SK-N-SH (cell line): Measurements from ENCODE around the gene SPAG9. TPM values are rescaled to one million over a fixed set of nuclear protein-coding genes. Genes with fewer than 3 reads are reported as not detected.

Experiments used
- CTCF ChIA-PET: fragments of 300-600, 350-600 bp; formaldehyde crosslinking; extraction: SDS; loops from one replicate; lab custom pipeline; 2021; lab: Yijun Ruan, JAX
- POLR2A ChIA-PET: fragments of 350-600 bp; sonication (Branson Sonifier 250); formaldehyde crosslinking; extraction: SDS; loops from one replicate; lab custom pipeline; 2020; ENCODE audit warnings: antibody characterized with exemption, inconsistent platforms; lab: Yijun Ruan, JAX
- DNase-seq: peaks from one replicate; pipeline ENCODE4 v3.0.0; 2012
- H2AFZ ChIP-seq: fragments of 200-600 bp; sonication (generic); 2 replicates; pipeline ENCODE4 v1.8.1; 2016; ENCODE audit warnings: antibody characterized with exemption, mild to moderate bottlenecking, low read depth
- H3F3A ChIP-seq: fragments of 200-600 bp; sonication (generic); replicated peaks from 2 replicates; pipeline ENCODE3; 2016; ENCODE audit warnings: antibody characterized with exemption, mild to moderate bottlenecking; ENCODE audit not compliant: insufficient read depth
- H3K27ac ChIP-seq, 2 experiments: fragments of 200-500 bp in 1 of 2; fragments of 200-600 bp in 1 of 2; sonication (Bioruptor generic) in 1 of 2; sonication (generic), shearing (Covaris generic) in 1 of 2; 2 replicates each; pipeline versions ENCODE4 v1.5.1 to v1.6.1; 2014 to 2016; ENCODE audit warnings: low read depth in 2 of 2, inconsistent platforms in 1 of 2, low read length in 1 of 2, mild to moderate bottlenecking in 1 of 2, mixed read lengths in 1 of 2
- H3K27me3 ChIP-seq: fragments of 200-600 bp; sonication (generic), shearing (Covaris generic); 2 replicates; pipeline ENCODE4 v1.6.1; 2016; ENCODE audit warnings: mixed run types; ENCODE audit not compliant: insufficient read depth
- H3K36me3 ChIP-seq, 2 experiments: fragments of 200-500 bp in 1 of 2; fragments of 200-600 bp in 1 of 2; sonication (Bioruptor generic) in 1 of 2; sonication (generic) in 1 of 2; replicated peaks in 1 of 2; 2 replicates each; pipeline versions ENCODE3 to v1.5.1; 2014 to 2016; ENCODE audit warnings: low read length in 1 of 2, mild to moderate bottlenecking in 1 of 2; ENCODE audit not compliant: insufficient read depth in 2 of 2, control insufficient read depth in 1 of 2
- H3K4me1 ChIP-seq, 2 experiments: fragments of 200-500 bp in 1 of 2; fragments of 200-600 bp in 1 of 2; sonication (Bioruptor generic) in 1 of 2; sonication (generic), shearing (Covaris generic) in 1 of 2; 2 replicates each; pipeline versions ENCODE4 v1.5.1 to v1.6.1; 2014 to 2016; ENCODE audit warnings: low read depth in 1 of 2, low read length in 1 of 2, mixed run types in 1 of 2; ENCODE audit not compliant: insufficient read depth in 2 of 2, control insufficient read depth in 1 of 2
- H3K4me2 ChIP-seq: fragments of 200-600 bp; sonication (generic), shearing (Covaris generic); 2 replicates; pipeline ENCODE4 v1.6.1; 2017; ENCODE audit warnings: mixed run types
- H3K4me3 ChIP-seq, 2 experiments: fragments of 200-500 bp in 1 of 2; fragments of 200-600 bp in 1 of 2; sonication (Bioruptor generic) in 1 of 2; sonication (generic), shearing (Covaris generic) in 1 of 2; 2 replicates each; pipeline versions ENCODE4 v1.5.1 to v1.8.1; 2014 to 2016; ENCODE audit warnings: low read depth in 2 of 2, inconsistent platforms in 1 of 2, low read length in 1 of 2, mild to moderate bottlenecking in 1 of 2, mixed read lengths in 1 of 2, moderate library complexity in 1 of 2
- H3K79me2 ChIP-seq: fragments of 200-600 bp; sonication (generic); 2 replicates; pipeline ENCODE4 v1.8.1; 2017; ENCODE audit warnings: mild to moderate bottlenecking; ENCODE audit not compliant: insufficient read depth
- H3K9ac ChIP-seq: fragments of 200-600 bp; sonication (generic); 2 replicates; pipeline ENCODE4 v1.6.1; 2017; ENCODE audit warnings: mixed run types
- H3K9me2 ChIP-seq: fragments of 200-600 bp; sonication (generic); 2 replicates; pipeline ENCODE4 v1.6.1; 2017; ENCODE audit warnings: mixed run types
- H3K9me3 ChIP-seq: fragments of 200-600 bp; sonication (generic); 2 replicates; pipeline ENCODE4 v1.6.1; 2017; ENCODE audit warnings: mixed run types, mild to moderate bottlenecking, moderate library complexity
- H4K20me1 ChIP-seq: fragments of 200-600 bp; sonication (generic); 2 replicates; pipeline ENCODE4 v1.6.1; 2017; ENCODE audit warnings: mild to moderate bottlenecking, mixed run types; ENCODE audit not compliant: insufficient read depth
- FOXM1 ChIP-seq: IDR thresholded peaks from 2 replicates; pipeline ENCODE4 v1.4.0; 2012; ENCODE audit warnings: low read depth, mild to moderate bottlenecking
- RXRA ChIP-seq: IDR thresholded peaks from 2 replicates; pipeline ENCODE4 v1.4.0; 2012; ENCODE audit warnings: low read depth, mild to moderate bottlenecking, borderline replicate concordance
- YY1 ChIP-seq: IDR thresholded peaks from 2 replicates; pipeline ENCODE4 v1.4.0; 2012; ENCODE audit warnings: low read depth, mild to moderate bottlenecking
- WGBS: methylation state at CpG from one replicate; pipeline ENCODE4 v1.1.6; 2017; ENCODE audit warnings: low lambda C conversion rate; 5-methylcytosine and 5-hydroxymethylcytosine counted together
- polyA plus RNA-seq, 3 experiments: library from polyadenylated mRNA; depleted of rRNA; stranded (reverse); fragments of >200 nt; gene quantifications; 2 replicates each; pipeline ENCODE4 v1.2.3, GENCODE V29; 2012
- TF ChIP-seq, protein P1 (sequence below): fragments of 150-350 bp; IDR thresholded peaks from 2 replicates; pipeline ENCODE4 v1.6.1; 2017; ENCODE audit warnings: antibody characterized with exemption, low read length, low read depth, borderline replicate concordance

The SPAG9 gene
- polyA plus RNA-seq, 1 of the 3 experiments (the other 2 are of a cell fraction): 32.1 TPM

GRCh38 chr17:50913120-50913519, 207.5 kb downstream of the SPAG9 start:
- Histone ChIP-seq H3K9ac (no peak overlapping the region), H3K4me1 (peaks cover 0 to 11% of the 10 kb centered on the region in 2 experiments; a peak in 1 of 4 replicates), H3K4me3 (no peak overlapping the region), H3K79me2 (no peaks in the 10 kb centered on the region), H3K9me3 (no peaks in the 10 kb centered on the region)
- CTCF ChIA-PET: interaction anchor here (1.6 kb wide), 1 partner anchor 14 kb away, joined by 3 read pairs; no protein-coding TSS in a partner anchor
- TF ChIP-seq FOXM1 (no peak), RXRA (no peak), YY1 (no peak)
- TF ChIP-seq, protein P1, sequence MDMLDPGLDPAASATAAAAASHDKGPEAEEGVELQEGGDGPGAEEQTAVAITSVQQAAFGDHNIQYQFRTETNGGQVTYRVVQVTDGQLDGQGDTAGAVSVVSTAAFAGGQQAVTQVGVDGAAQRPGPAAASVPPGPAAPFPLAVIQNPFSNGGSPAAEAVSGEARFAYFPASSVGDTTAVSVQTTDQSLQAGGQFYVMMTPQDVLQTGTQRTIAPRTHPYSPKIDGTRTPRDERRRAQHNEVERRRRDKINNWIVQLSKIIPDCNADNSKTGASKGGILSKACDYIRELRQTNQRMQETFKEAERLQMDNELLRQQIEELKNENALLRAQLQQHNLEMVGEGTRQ: no peak
- TF ChIP-seq, all 33 proteins: peak for 0
- Histone ChIP-seq H3K9me2 (no peaks in the 10 kb centered on the region), H3K4me2 (no peak overlapping the region), H3K27ac (no peak overlapping the region), H2AFZ (no peak overlapping the region), H3K27me3 (no peaks in the 10 kb centered on the region), H3K36me3 (no peaks in the 10 kb centered on the region), H3F3A (peaks cover 6% of the 10 kb centered on the region), H4K20me1 (no peaks in the 10 kb centered on the region)
- WGBS: 84% methylated on average over 2 of the region's 2 CpGs
- DNase-seq: no peak
- POLR2A ChIA-PET: interaction anchor here (3.7 kb wide), 1 partner anchor 47 kb away, joined by 21 read pairs; the partner anchor contains the start of gene TOB1

Other genes starting within 250 kb of the SPAG9 start
- 654 and 658 TPM in 2 replicates for gene NME1, start 32.7 kb upstream of the SPAG9 start, polyA plus RNA-seq (2012; rRNA removed)
- gene NME2, start 45.5 kb upstream of the SPAG9 start, polyA plus RNA-seq (2012; rRNA removed): 1,446 and 1,447 TPM in 2 replicates
- 4.6 and 6.9 TPM in 2 replicates for gene MBTD1, start 139.2 kb upstream of the SPAG9 start, polyA plus RNA-seq (2012; rRNA removed)
- gene UTP18, start 139.7 kb upstream of the SPAG9 start, polyA plus RNA-seq (2012; rRNA removed): 28.4 and 32.1 TPM in 2 replicates